Stimulated activated CD8-positive, alpha-beta memory T cell treated with anti-CD3 and anti-CD28 coated beads, Interleukin-15, amount 100 ng/mL, for 4 hours (primary cell): ENCODE measurements around the gene ZNF232.
"Not testable (repeated sequence)": the region's sequence is repeated elsewhere in the genome, so short reads cannot be mapped to it uniquely, and the experiment has no call there.

Experiments
- DNase-seq, 2 donors: peaks; one replicate each; pipeline ENCODE4 v3.0.0-alpha.2; 2020; ENCODE audit warnings: low read depth in 2 of 2

The ZNF232 gene

GRCh38 chr17:5111402-5112204 lies at the start of gene ZNF232:
ZNF232 (minus strand) TSS chr17:5111878; CDS start chr17:5111822, 56 bp downstream.
- DNase-seq = peak; percentile 82 to 83

- not testable (repeated sequence) for DNase-seq
Observed at GRCh38 chr17:5160702-5161101, 49.0 kb upstream of the ZNF232 start.

DNA sequence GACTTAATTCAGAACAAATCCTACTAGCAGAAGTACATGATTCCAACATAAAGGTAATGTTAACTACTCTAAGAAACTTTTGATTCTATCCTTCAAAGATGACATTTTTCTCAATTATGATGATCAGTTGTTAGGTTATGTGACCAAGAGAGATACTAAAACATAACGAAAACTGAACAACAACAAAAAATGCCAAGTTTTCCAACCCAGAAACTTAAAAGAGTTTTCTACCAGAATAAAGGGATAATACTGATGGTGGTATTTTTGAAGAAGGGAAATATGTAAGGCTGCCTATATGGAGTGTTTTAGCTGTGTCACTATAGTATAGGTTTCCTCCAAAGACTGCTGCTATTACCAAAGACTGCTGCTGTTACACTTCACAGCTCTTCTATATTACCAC lies 34.4 kb upstream of the ZNF232 start:
- not testable (repeated sequence) for DNase-seq

DNA sequence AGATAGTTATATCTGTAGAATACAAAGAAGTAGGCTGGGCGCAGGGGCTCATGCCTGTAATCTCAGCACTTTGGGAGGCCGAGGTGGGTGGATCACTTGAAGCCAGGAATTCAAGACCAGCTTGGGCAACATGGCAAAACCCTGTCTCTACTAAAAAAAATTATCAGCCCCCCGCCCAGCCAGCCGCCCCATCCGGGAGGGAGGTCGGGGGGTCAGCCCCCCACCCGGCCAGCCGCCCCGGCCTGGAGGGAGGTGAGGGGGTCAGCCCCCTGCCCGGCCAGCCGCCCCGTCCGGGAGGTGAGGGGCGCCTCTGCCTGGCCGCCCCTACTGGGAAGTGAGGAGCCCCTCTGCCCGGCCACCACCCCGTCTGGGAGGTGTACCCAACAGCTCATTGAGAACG lies 31.2 kb upstream of the ZNF232 start:
- not testable (repeated sequence) for DNase-seq

GRCh38 chr17:5139458-5139732 lies 27.7 kb upstream of the ZNF232 start:
- no peak for DNase-seq

DNA sequence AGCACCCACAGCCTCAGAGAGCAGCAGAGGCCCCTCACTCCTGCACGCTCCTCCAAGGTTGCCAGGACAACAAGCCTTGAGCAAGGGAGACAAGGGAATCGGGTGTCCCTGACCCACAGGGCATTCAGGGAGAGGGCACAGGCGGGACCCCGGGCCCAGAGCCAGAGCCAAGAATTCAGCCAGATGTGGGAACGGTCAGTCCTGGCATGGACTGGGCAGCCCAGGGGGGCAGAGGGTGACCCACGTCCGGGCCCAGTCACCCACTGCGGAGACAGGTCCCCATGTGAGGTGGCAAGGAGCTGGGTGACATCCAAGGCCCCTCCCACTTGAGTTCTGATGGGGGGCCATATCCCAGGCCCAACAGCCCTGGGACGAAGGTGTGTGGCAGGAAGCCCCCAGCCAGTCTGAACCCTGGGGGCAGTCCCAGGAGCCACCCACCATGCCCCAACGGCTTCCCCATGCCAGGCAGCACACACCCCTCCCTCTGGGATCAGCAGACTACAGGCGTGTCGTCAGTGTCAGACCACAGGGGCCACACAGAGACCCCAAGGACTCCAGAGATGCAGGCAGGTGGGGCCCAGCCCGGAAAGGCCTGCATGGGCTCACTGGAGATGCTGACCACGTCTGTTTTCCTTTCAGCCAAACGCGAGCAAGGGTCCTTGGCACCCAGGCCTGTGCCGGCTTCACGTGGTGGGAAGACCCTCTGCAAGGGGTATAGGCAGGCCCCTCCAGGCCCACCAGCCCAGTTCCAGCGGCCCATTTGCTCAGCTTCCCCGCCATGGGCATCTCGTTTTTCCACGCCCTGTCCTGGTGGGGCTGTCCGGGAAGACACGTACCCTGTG lies 27.2 kb upstream of the ZNF232 start:
- no peak for DNase-seq

GRCh38 chr17:5138198-5138544 lies 26.5 kb upstream of the ZNF232 start:
- DNase-seq = not testable (repeated sequence)

DNA sequence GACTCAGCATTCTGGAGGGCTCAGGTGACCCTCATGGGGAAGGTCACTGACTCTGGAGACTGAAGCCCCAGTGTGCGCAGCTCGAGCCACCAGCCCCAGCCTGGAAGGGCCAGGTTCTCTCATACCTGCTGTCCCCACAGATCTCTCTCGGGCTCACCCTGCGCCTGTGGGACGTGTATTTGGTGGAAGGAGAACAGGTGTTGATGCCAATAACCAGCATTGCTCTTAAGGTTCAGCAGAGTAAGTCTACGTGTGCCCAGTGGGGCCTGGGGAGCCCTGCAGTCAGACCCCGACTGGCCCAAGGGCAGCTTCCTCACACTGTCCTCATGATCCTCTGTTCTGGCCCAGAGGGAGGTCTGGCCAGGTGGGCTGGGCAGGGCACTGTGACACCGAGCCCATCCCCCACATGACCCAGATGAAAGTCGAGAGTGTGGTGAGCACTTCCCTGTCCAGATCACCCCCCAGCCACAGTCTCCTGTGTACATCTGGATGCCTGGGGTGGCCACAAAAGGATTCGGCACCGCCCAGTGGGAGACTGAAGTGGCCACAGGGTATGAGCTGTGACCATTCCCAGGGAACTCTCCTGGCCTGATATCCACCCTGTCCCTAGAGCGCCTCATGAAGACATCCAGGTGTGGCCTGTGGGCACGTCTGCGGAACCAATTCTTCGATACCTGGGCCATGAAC lies 26.0 kb upstream of the ZNF232 start:
- not testable (repeated sequence) for DNase-seq

GRCh38 chr17:5136580-5137412 lies 25.1 kb upstream of the ZNF232 start:
- DNase-seq = not testable (repeated sequence)

- no peak for DNase-seq
Observed at GRCh38 chr17:5135726-5136579, 24.3 kb upstream of the ZNF232 start.

DNA sequence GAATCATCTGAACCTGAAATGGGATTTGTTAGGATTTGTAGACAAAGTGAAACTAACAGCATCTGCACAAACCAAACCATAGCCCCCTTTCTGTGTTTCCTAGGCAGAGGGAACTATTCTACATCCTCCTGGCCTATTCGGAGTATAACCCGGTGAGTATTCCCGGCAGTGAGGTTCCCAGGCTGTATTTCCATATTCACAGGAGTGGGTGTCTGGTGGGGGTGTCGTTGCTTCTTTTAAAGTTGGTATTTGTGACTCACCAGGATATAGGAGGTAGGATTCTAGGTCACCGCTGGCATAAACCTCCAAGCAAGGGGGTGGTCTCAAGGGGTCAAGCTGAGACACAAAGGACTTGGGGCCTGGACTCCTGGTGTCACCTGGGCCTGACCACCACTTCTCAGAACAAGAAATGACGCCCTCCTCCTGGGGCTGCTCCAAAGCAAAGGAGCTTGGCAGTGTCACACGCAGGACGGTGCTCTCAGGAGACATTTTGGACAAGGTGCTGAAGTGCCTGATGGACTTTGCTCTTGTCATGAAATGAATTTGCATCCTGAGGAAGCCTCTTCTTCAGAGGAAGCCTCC lies 23.5 kb upstream of the ZNF232 start:
- not testable (repeated sequence) for DNase-seq

GRCh38 chr17:5134571-5134970 lies 22.9 kb upstream of the ZNF232 start:
- DNase-seq = not testable (repeated sequence)

DNA sequence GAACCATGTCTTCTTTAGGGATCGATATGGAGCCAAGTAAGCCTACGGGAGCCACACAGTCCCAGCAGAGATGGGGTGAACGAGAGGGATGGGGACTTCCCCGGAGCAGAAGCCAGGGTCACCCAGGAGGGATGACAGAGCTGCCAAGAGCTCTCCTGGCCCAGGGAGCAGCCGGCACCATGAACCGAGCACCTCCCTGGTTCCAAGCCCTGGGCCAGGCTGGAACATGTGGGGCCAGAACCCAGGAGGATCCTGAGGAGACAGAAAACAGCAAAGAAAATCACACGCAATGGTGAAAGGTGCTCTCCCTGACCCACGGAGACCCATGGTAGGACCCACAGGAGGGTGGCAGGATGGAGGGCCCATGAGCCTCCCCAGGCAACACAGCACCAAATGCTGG lies 22.3 kb upstream of the ZNF232 start:
- DNase-seq = not testable (repeated sequence)

DNA sequence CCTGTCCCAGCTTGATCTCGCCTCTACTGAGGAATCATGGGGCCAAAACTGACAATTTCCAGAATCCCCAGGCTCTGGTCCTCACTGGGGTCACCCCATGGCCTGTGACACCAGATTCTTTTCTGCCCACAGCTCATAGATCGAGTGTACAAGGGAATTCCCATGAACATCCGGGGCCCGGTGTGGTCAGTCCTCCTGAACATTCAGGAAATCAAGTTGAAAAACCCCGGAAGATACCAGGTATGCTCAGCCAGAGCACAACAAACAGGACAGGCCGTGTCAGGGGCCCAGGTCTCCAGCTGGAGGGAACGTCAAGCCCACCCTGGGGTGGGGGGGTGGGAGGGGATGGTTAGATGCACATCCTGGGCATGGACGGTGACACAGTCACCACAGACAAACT lies 21.6 kb upstream of the ZNF232 start:
- DNase-seq = no peak

DNA sequence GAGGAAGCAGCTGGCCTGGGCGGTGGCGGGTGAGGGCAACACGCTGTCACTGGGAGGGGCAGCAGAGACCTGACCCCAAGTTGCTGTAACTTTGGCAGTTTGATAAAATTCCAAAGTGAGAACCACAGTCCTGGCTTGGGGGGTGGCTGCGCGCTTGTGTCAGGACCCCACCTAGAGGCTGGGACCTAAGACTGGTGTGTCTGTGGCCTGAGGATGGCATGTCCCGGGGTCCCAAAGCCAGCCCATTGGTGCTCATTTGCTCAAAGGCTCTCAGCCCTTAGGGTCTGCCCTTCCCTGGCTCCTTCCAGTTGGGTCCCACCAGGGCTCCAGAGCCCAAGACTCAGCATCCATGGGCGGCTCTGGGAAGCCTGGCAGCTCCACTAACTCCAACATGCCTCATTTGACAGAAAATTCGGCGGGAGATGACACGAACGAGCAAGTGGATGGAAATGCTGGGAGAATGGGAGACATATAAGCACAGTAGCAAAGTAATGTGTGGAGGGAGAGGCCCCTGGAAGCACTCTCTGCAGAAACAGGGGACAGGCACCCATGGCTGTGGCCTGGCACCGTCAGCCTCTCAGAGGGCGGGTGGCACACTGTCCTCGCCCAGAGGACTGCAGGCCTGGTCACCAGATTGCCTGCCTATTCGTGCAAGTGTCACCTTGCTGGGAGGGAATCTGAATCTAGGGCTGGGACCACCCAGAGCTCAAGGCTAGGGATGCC lies 21.0 kb upstream of the ZNF232 start:
- DNase-seq = not testable (repeated sequence)

- DNase-seq = not testable (repeated sequence)
Observed at GRCh38 chr17:5131799-5132502, 20.3 kb upstream of the ZNF232 start.

GRCh38 chr17:5131146-5131715 lies 19.6 kb upstream of the ZNF232 start:
- no peak for DNase-seq

- not testable (repeated sequence) for DNase-seq
Observed at GRCh38 chr17:5130687-5131086, 19.0 kb upstream of the ZNF232 start.

GRCh38 chr17:5130261-5130660 lies 18.6 kb upstream of the ZNF232 start:
- DNase-seq = not testable (repeated sequence)
